Measurements from ENCODE around the gene NIF3L1.
"Not testable (repeated sequence)": the region's sequence is repeated elsewhere in the genome, so short reads cannot be mapped to it uniquely, and the experiment has no call there.

The NIF3L1 gene

GRCh38 chr2:200873560-200873959 is 15.6 kb upstream of the NIF3L1 start:
- no peak for DNase-seq

- no peak for DNase-seq
Measured at GRCh38 chr2:200877443-200877842, 11.7 kb upstream of the NIF3L1 start.

GRCh38 chr2:200878289-200878880 is 10.8 kb upstream of the NIF3L1 start:
- DNase-seq, result no peak

- not testable (repeated sequence) for DNase-seq
Measured at GRCh38 chr2:200881715-200882249, 7.4 kb upstream of the NIF3L1 start.

GRCh38 chr2:200899482-200899881 is 10.3 kb downstream of the NIF3L1 start:
- no peak for DNase-seq

- DNase-seq, result peak; percentile 70
Measured at GRCh38 chr2:200901459-200902072, 12.4 kb downstream of the NIF3L1 start.

GRCh38 chr2:200905618-200906296 is 16.6 kb downstream of the NIF3L1 start:
- DNase-seq, result peak; percentile 33

- DNase-seq, result no peak
Measured at GRCh38 chr2:200909958-200910357, 20.8 kb downstream of the NIF3L1 start.

GRCh38 chr2:200913654-200914053 is 24.5 kb downstream of the NIF3L1 start:
- DNase-seq, result no peak

GRCh38 chr2:200922439-200922838 is 33.3 kb downstream of the NIF3L1 start:
- no peak for DNase-seq

- no peak for DNase-seq
Measured at GRCh38 chr2:200929334-200930249, 40.4 kb downstream of the NIF3L1 start.

GRCh38 chr2:200930947-200931626 is 41.9 kb downstream of the NIF3L1 start:
- no peak for DNase-seq

GRCh38 chr2:200939832-200940231 is 50.7 kb downstream of the NIF3L1 start:
- DNase-seq, result no peak

- DNase-seq, result no peak
Measured at GRCh38 chr2:200943527-200944105, 54.4 kb downstream of the NIF3L1 start.

GRCh38 chr2:200944467-200945394 is 55.6 kb downstream of the NIF3L1 start:
- DNase-seq, result peak; percentile 9

- DNase-seq, result no peak
Measured at GRCh38 chr2:200945395-200945729, 56.2 kb downstream of the NIF3L1 start.

- no peak for DNase-seq
Measured at GRCh38 chr2:200950378-200950777, 61.2 kb downstream of the NIF3L1 start.
